CD4-positive, alpha-beta T cell treated with Interferon alpha-2 for 1 hour (primary cell): ENCODE results near the gene ROM1.
"Not testable (repeated sequence)": the region's sequence is repeated elsewhere in the genome, so short reads cannot be mapped to it uniquely, and the experiment has no call there.

Experiments used
- DNase-seq, 2 donors: peaks; one replicate each; pipeline ENCODE4 v3.0.0-alpha.2; 2020 to 2022

The ROM1 gene

DNA sequence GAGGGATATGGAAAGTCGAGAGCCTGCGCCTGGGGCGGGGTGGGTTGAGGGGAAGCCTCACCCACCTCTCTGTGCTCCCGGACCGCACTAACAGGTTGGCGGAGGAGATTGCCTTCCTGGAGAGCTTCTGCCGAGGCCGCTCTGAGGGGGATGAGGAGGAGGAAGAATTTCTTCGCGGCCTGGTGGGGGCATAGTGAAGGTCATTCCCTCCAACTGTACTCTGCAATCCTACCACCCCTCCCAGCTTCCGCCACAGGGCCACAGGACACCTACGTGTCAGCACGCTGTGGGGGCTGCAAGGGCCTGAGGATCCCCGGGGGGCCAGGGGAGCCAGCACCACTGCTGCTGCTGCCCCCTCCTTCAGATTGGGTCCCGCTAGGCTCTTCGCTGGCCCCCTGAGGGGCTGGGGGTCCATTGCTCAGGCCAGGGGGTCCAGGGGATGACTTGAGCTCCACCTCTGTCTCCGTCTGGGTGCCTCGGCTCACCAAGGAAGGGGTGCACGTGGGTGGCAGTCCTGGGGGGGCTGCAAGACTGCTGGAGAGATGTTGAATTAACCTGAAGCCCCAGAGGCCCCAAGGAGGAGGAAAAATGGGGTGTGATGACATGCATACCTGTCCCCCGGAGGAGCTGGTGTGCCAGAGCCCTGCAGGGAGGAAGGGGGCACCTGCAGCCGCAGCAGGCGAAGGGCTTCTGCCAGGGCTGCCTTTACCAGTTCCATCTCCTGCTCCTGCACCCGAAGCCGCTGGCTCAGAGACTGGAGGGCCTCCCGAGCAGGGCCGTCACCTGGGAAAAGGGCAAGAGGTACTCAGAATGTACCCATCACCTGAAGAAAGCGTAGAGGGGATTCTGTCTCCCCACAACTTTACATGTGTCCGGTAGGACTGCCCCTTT lies 2.0 kb upstream of the ROM1 start:
- DNase-seq, result no peak

DNA sequence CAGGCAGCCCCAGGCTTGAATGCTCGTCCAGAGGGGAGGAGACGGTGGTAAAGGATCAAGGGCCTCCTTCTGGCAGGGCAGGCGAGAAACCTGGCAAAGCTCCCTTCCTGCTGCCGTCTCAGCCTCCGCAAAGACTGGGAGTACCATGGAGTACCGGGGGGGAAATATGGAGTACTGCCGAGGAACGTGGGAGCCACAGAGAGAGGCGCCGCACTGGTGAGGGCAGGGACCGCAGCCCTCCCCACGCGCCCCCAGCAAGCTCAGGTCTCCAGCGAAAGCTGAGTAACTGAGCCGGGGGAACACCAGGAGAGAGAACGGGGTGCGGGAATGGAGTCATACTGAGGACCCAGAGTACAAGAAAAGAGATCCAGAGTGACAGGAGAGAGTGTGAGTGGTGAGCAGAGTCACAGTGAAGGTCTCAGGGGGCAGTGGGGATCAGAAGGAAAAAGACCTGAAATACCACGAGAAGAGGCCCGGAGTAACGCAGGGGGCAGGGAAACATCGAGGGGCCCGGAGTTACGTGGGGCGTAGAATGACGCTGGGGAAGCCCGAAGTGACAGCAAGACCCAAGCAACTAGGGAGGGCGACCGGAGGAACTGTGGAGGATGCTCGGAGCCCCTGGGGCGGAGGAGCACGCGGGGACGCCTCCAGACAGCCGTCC lies 1.2 kb upstream of the ROM1 start:
- peak in 1 of 2 donors; percentile 61 for DNase-seq

DNA sequence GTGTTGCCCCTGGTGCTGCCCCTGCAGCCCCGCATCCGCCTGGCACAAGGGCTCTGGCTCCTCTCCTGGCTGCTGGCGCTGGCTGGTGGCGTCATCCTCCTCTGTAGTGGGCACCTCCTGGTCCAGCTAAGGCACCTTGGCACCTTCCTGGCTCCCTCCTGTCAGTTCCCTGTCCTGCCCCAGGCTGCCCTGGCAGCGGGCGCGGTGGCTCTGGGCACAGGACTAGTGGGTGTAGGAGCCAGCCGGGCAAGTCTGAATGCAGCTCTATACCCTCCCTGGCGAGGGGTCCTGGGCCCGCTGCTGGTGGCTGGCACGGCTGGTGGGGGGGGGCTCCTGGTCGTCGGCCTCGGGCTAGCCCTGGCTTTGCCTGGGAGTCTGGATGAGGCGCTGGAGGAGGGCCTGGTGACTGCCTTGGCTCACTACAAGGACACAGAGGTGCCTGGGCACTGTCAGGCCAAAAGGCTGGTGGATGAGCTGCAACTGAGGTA lies 278 bp downstream of the ROM1 start:
- no peak for DNase-seq

DNA sequence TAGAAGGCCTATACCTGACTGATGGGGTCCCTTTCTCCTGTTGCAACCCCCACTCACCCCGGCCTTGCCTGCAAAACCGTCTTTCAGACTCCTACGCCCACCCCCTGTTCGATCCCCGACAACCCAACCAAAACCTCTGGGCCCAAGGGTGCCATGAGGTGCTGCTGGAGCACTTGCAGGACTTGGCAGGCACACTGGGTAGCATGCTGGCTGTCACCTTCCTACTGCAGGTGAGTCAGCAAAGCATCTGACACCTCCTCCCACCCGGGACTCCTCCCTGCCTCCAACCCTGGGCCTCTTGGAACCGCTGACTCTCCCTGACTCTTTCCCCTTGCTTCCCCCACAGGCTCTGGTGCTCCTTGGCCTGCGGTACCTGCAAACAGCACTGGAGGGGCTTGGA lies 1.2 kb downstream of the ROM1 start:
- DNase-seq, result no peak

DNA sequence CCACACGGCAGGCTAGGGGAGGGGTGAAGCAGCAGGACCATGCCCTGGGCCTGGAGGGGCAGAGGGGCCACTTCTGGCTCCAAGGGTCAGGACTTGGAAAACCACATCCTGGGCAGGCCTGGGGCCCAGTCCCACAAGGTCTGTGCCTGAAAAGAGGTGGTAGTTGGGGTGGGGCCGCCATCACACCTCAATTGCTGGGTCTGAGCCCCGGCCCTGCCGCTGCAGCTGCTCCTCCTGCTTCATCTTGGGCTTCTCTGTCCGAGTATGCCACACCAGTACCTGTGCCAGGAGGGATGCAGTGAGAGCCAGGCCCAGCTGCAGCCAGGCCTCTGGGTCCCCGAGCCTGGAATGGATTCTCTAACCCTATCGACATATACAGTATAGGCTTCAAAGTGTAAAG lies 2.5 kb downstream of the ROM1 start:
- DNase-seq, result no peak

DNA sequence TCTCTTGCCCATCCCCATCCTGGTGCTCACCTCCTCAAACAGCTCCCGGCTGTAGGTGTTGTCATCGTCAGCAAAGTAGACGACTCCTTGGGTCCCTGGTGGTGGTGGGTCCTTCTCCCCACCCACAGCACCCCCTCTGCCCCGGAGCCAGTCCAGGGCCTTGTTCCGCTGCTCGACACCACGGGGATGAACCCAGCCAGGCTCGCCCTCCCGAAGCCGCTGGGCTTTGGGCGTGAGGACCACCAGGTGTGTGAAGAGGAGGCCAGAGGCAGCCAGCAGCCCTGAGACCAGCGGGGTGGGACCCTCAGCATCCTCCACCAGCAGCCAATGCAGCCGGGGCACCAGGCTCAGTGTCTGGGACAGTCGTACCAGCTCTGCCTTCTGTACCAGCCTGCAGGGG lies 3.9 kb downstream of the ROM1 start:
- not testable (repeated sequence) for DNase-seq

DNA sequence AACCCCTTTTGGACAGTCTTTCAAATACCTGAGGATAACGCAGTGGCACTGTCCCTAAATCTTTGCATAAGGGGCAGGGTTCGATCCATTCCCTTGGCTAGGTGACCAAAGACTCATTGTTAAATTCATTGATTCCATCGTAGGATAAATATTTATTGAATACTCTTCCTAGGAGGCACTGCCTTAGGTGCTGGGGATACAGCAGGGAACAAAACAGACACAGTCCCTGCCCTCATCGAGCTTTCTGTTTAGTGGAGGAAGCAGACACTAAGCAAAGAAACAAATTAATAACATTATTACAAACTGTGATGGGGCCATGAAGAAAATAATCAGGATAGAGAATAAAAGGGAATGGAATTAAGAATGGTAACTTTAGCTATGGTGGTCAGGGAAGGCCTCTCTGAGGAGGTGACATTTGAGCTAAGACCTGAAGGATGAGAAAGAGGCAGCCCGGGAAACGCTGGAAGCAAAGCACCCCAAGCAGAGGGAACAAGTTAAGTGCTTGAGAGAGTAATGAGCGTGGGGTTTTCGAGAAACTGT lies 8.0 kb downstream of the ROM1 start:
- no peak for DNase-seq

DNA sequence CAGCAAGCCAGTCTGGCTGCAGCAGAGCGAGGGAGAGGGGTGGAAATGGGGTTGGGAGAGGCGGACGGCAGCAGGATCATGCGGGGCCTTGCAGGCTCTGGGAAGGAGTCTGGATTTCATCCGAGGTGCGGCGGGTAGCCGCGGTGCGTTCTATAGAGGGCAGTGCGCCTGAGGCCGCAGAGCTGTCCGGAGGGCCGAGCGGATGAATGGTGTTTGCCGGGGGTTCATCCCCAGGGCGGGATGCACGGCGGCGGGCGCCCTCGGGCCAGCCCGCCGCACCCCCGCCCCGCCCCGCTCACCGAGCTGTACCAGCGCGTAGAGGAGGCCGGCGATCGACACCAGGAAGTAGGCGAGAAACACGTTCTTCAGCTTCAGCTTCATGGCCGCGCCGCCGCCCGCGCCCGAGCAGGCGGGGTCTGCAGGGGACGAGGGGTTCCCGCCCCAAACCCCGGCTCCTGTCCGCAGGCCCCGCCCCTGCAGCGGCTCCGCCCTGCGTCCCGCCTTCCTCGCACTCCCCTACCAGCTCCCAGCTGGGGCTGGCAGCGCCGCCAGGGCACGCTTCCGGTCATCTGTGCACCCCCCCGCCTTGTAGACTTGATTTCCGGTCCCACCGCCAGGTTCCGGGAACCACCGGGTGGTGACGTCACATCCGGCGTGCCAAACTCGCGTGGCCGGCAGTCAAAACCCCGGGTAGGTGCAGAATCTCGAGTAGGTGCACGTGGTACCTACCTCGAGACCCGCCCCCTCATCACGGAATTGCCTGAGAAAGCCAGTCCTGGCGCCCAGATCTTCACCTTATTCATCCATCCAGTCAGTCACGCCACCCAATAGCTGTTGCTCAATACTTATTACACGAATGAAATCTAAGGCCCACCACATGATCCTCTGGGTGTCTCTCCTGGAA lies 8.8 kb downstream of the ROM1 start, which contains the start of gene B3GAT3:
Gene B3GAT3, minus strand, starts transcription at position 420 of the 904 bp plus-strand sequence. Its CDS starts 39 bp downstream, at position 381.
- DNase-seq, result peak; percentile 98 to 99

DNA sequence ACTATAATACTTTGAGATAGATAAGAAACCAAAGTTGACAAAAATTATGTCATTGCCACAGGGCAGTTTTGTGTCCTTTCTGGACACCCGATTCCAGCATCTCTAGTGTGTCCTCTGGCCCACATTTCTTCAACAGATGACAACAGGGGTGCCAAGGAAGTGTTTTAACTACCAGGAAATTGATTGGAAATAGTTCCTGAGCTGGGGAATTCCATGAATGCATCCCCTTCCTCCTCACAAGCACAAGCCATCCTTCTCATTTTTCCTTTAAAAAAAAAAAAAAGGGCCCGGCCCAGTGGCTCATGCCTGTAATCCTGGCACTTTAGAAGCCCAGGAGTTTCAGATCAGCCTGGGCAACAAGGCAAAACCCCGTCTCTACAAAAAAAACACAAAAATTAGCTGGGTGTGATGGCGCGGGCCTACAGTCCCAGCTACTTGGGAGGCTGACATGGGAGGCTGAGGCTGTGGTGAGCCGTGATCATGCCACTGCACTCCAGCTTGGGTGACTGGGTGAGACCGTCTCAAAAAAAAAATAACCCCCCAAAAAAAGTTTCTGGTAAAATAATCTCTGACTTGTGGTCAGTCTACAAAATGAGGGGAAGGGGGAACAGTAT lies 9.5 kb downstream of the ROM1 start:
- DNase-seq, result peak in 1 of 2 donors; percentile 22

DNA sequence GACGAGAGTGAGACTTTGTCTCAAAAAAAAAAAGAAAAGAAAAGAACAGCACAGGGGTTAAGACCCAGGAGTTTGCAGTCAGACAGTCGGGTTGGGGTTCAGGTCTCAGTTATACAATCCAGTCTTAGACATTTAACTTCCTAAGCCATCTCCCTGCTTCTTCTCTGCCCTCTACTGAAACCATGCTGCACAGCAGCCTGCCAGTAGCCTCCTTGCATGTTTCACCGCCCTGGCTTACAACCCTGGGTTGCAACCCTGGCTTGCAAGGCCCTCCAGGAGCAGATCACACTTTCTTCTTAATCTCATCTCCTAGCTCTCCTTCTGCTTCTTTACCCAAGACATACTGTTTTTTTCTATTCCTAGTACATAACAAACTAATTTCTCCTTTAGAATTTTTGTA lies 14.7 kb downstream of the ROM1 start:
- peak in 1 of 2 donors; percentile 29 for DNase-seq

DNA sequence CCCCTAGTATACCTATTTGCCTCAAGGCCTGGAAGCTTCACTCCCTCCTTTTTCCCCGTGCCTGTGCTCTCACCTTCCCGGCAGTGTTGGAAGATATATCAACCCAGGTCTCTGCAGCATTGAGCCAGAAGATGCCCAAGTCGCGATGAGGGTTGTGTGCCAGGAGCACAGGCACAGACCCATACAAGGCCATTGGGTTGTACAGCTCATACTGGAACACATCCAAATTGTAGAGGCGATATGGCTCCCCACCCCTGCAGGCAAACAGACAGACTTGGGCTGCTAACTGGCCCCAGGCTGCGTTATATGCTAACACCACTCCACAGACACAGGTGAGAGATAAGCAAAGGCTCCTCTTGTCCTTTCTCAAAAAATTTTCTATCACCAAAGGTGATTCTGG lies 19.4 kb downstream of the ROM1 start:
- DNase-seq, result no peak

DNA sequence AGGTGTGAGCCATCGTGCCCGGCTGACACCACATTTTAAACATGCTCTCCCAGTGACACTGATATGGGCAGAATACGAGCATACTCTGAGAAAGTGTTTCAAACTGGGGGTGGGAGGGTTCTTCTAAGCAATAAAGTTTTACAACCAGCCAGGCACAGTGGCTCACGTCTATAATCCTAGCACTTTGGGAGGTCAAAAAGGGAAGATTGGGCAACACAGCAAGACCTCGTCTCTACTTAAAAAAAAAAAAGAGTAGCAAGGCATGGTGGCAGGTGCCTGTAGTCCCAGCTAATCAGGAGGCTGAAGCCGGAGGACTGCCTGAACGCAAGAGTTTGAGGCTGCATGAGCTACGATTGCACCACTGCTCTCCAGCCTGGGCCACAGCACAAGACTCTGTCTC lies 31.2 kb downstream of the ROM1 start:
- no peak for DNase-seq

DNA sequence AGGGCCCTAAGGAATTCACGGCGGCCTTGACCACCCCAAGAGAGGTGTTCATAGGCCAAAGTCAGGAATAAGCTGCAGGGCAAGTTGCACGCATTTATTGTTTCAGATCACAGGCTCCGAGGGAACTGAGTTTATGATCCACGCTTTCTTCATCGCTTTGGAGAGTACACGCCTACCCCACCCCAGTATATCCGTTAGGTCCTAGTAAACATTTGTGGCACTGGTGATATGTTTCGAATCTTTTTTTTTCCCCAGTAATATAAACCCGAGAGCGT lies 32.6 kb downstream of the ROM1 start:
- no peak for DNase-seq

DNA sequence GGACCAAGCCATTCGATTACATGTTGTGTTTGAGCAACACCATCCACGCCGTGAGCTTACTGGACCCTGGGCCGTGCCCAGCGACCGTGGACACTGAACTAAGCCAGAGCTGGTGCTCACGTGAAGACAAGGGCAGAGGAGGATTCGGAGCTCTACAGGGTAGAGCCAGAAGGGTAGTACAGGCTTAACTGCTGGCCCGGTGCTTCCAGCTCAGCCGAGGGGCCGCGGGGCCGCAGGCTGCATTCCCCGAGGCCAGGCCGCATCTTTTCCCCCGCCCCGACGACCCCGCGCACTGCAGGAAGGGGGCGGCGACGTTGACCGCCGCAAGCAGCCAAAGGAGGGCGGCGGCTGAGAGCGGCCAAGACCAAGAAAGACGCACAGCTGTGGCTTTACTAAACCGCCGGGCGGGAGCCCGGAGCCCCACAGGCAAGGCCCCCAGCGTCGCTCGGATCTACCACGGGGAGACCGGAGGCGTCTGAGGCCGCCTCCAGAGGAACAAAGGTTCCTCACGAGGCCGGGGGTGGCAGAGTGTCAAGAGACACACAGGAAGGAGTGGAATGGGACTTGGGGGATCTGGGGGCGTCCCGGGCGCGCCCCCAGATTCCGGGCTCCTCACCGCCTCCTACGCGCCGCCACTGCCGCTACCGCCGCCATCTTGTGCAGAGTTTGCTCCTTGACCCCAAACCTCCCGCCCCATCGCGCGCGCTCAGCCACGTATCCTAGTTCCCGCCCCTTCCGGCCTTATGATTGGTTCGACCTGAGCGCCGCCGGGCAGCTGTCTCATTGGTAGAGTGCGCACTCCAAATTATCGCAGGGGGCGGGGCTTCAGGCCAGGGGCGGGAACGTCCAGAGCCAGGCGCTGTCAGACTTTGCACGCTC lies 33.1 kb downstream of the ROM1 start, which contains the start of gene GANAB:
Gene GANAB, minus strand, starts transcription at position 668 of the 879 bp plus-strand sequence. Its CDS starts 14 bp downstream, at position 654.
- DNase-seq, result peak; percentile 98 to 99

DNA sequence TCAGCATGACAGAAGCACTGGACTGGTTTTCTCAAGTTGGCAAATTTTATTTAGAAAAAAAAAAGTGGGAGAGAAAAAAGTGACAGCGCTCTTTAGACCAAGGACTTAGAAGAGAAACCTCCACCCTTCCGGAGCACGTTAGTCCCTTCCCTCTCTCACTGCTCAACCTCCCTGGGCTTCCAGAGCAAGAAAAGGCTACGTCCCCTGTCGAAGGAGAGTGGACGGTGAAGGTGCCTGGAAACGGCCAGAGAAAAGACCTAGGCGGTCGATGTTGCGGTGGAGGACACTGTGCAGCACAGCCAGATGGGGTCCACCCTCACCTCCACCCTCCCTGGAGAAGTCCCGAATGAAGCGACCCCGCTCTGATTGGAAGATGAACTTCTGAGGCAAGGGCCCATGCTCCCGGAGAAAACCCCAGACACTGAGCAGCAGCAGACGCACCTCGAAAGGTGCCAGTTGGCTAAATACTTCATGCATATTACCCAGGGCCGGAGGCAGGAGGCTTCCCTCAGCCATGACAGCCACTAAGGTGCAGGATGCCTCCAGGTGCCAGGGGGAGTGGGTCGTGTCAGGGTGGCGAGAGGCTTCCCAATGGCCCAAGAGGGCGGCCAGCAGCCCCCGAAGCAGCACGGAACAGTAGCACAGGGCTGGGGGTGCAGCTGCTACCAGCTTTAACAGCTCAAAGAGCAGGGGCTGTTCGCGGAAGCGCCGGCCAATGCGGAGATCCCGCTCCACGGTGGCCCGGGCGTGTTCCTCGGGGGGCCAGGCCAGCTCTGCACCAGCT lies 34.0 kb downstream of the ROM1 start:
- no peak for DNase-seq

DNA sequence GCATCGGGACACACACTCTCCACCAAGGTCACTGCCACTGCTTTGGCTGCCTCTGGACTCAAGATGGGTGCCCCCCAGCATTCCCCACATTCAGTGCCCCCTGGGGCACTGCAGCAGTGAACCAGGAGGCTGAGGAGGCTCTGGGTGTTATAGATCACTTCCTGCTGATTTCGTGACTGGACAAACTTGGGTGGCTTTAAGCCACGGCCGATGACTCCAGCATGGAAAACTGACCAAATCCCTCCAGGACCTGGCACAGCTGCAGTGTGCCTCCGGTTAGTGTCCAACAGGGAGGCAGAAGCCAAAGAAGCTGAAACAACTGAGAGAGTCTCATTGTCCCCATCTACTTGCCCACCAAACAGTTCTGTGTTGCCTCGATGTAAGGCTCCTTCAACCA lies 34.5 kb downstream of the ROM1 start:
- DNase-seq, result no peak

DNA sequence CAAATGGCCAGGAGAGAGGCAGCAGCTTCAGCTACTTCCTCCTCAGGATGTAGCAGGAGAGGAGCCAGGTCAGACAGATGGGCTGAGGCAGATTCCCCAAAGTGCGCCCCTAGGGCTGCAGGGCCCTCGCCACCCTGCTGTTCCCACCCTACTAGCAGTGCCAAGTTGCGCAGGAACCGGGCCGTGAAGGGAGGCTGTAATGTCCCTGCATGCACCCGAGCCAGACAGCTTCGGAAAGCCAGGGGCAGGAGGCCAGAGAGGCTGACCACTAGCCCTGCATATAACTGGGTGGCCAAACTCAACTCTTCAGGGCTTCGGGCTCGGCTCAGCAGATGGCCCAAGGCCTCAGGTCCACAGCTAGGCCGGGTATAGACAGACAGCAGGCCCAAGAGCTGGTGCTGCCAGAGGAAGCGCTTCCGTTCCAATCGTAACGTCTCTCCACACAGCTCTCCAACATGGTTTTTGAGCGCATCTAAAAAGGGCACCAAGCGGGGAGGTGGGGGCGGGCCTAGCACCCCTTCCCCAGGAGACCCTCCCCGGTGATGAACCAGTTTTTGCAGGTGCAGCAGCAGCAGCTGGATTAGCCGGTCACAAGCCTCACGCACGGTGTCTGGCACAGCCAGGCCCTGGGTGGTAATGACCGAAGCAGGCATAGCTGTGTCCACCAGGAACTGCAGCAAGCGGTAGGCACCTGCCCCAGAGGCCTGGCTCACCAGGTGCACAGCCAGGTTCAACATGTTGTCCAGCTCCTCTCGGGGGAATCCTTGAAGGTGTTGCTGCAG lies 35.3 kb downstream of the ROM1 start:
- DNase-seq, result no peak

DNA sequence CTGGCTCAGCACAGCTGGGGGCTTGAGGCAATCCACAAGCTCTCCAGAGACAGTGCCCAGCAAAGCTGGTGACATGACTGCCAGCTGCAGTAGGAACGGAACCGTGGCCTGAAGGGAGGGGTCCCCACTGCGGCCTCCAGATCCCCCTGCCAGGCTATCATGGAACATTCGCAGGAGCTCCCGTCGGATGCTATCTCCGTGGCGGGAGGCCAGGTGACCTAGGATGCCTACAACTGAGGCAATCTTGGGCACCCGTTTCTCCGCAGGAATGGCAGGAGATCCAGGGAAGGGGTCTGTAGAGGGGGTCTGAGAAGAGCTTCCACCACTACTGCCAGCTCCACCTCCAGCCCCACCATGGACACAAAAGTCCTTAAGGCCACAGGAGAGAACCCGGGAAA lies 35.9 kb downstream of the ROM1 start:
- DNase-seq, result no peak

DNA sequence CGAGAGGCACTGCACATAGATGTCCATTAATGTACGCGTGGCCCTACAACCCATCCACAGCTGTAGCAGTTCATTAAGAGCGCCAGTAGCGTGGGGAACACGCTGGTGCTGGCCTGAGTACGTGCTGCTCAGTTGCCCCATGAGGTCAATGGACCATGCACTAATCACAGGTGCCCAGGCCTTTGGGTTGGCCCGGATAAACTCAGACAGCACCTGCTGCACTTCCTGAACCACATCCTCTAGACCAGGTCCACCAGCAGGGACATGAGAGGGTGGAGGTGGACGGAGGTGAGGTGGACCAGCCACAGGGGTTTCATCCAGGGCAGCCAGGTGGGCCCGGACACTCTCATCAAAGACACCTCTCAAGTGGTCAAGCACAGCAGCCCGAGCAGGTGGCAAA lies 36.4 kb downstream of the ROM1 start:
- no peak for DNase-seq

DNA sequence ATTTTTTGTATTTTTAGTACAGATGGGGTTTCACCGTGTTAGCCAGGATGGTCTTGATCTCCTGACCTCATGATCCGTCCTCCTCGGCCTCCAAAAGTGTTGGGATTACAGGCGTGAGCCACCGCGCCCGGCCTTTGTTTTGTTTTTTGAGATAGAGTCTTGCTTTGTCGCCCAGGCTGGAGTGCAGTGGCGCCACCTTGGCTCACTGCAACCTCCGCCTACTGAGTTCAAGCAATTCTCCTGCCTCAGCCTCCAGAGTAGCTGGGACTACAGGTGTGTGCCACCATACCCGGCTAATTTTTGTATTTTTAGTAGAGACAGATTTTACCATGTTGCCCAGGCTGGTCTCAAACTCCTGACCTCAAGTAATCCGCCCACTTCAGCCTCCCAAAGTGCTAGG lies 37.2 kb downstream of the ROM1 start:
- not testable (repeated sequence) for DNase-seq
